GM23338 (cell line): ENCODE results near the gene KLHDC7B. TPM values are rescaled to one million over a fixed set of nuclear protein-coding genes. Genes with fewer than 3 reads are reported as not detected.
A peak's percentile ranks its signal among the peaks of the same experiment; 100 is the strongest.

ENCODE experiments used
- ATAC-seq: fragments of 200-7000 bp; cut with Tn5 transposase; 3 replicates; pipeline ENCODE4 v1.9.1; 2020
- DNase-seq: peaks from one replicate; pipeline ENCODE4 v3.0.0-alpha.2; 2015; ENCODE audit warnings: low spot score
- H2AFZ ChIP-seq: fragments of 200-600 bp; sonication (generic); 2 replicates; pipeline ENCODE4 v1.8.0; 2016; ENCODE audit warnings: antibody characterized with exemption, mild to moderate bottlenecking, moderate library complexity
- H3F3A ChIP-seq: fragments of 200-600 bp; sonication (generic); replicated peaks from 2 replicates; pipeline ENCODE4 v1.8.0; 2017; ENCODE audit warnings: antibody characterized with exemption, mixed run types, low read depth
- H3K27ac ChIP-seq: fragments of 200-600 bp; sonication (generic); 2 replicates; pipeline ENCODE4 v1.6.1; 2016; ENCODE audit warnings: low read depth
- H3K27me3 ChIP-seq: fragments of 200-600 bp; sonication (generic); 2 replicates; pipeline ENCODE4 v1.8.0; 2016; ENCODE audit warnings: mild to moderate bottlenecking, mixed run types, moderate library complexity; ENCODE audit not compliant: insufficient read depth
- H3K36me3 ChIP-seq: fragments of 200-600 bp; sonication (generic); 2 replicates; pipeline ENCODE4 v1.8.0; 2016; ENCODE audit warnings: mild to moderate bottlenecking; ENCODE audit not compliant: insufficient read depth
- H3K4me1 ChIP-seq: fragments of 200-600 bp; sonication (generic); 2 replicates; pipeline ENCODE4 v1.8.0; 2016; ENCODE audit warnings: mild to moderate bottlenecking, moderate library complexity; ENCODE audit not compliant: insufficient read depth
- H3K4me2 ChIP-seq: fragments of 200-600 bp; sonication (generic); 2 replicates; pipeline ENCODE4 v1.7.1; 2017; ENCODE audit warnings: mixed run types
- H3K4me3 ChIP-seq: fragments of 200-600 bp; sonication (generic); 2 replicates; pipeline ENCODE4 v1.6.1; 2016; ENCODE audit warnings: mixed run types
- H3K79me2 ChIP-seq: fragments of 200-600 bp; sonication (generic); replicated peaks from 2 replicates; pipeline ENCODE4 v1.8.0; 2017; ENCODE audit warnings: mild to moderate bottlenecking; ENCODE audit not compliant: insufficient read depth
- H3K9me2 ChIP-seq: fragments of 200-600 bp; sonication (generic); 2 replicates; pipeline ENCODE4 v1.8.0; 2017; ENCODE audit not compliant: insufficient read depth
- H4K20me1 ChIP-seq: fragments of 200-600 bp; sonication (generic); replicated peaks from 2 replicates; pipeline ENCODE4 v1.8.0; 2017; ENCODE audit warnings: mild to moderate bottlenecking; ENCODE audit not compliant: insufficient read depth
- H3K27ac Mint-ChIP-seq: 2 replicates; pipeline ENCODE4 v1.8.0; 2020; ENCODE audit warnings: inconsistent platforms, mild to moderate bottlenecking, moderate library complexity, mixed read lengths
- H3K27me3 Mint-ChIP-seq: 3 replicates; pipeline ENCODE4 v1.8.0; 2022; ENCODE audit warnings: low read depth, mild to moderate bottlenecking, moderate library complexity, mixed read lengths, inconsistent platforms; ENCODE audit not compliant: insufficient read depth, poor library complexity
- H3K36me3 Mint-ChIP-seq: 3 replicates; pipeline ENCODE4 v1.8.0; 2021; ENCODE audit warnings: low read depth, mild to moderate bottlenecking, inconsistent platforms, moderate library complexity, mixed read lengths
- H3K4me1 Mint-ChIP-seq: 3 replicates; pipeline ENCODE4 v1.8.0; 2020; ENCODE audit warnings: mild to moderate bottlenecking, inconsistent platforms, mixed read lengths
- H3K4me3 Mint-ChIP-seq: 3 replicates; pipeline ENCODE4 v1.8.0; 2021; ENCODE audit warnings: moderate library complexity, mild to moderate bottlenecking, inconsistent platforms, mixed read lengths
- H3K9me3 Mint-ChIP-seq: 3 replicates; pipeline ENCODE4 v1.8.0; 2020; ENCODE audit warnings: moderate library complexity, mild to moderate bottlenecking, inconsistent platforms, mixed read lengths
- CTCF ChIP-seq, 2 experiments: fragments of 200-600 bp in 1 of 2; sonication (generic) in 1 of 2; conservative IDR thresholded peaks; 2 replicates each; pipeline versions ENCODE4 v1.5.1 to v1.6.1; 2016 to 2017; ENCODE audit warnings: antibody characterized with exemption in 2 of 2, low read depth in 2 of 2, mild to moderate bottlenecking in 2 of 2, moderate library complexity in 1 of 2
- NANOG ChIP-seq: IDR thresholded peaks from 2 replicates; pipeline ENCODE4 v1.6.1; 2016; ENCODE audit warnings: antibody characterized with exemption, borderline replicate concordance
- STAT1 ChIP-seq: IDR thresholded peaks from one replicate; pipeline ENCODE4 v1.6.1; 2016; ENCODE audit warnings: antibody characterized with exemption; ENCODE audit not compliant: unreplicated experiment
- polyA plus RNA-seq: library from polyadenylated mRNA; unstranded; fragments of >200 nt; fragmentation: Nextera tagmentation; extraction: Ambion mirVana; gene quantifications from 2 replicates; pipeline ENCODE4 v1.2.1, GENCODE V29; 2016
- total RNA-seq: library from RNA; depleted of rRNA; stranded (reverse); fragments of >200 nt; shearing (Covaris generic); gene quantifications from 2 replicates; pipeline ENCODE4 v1.2.3, GENCODE V29; 2014
- TF ChIP-seq, protein P1 (sequence below): fragments of 250-450 bp; sonication (Bioruptor Pico); IDR thresholded peaks from 2 replicates; pipeline ENCODE4 v1.5.0; 2020; ENCODE audit warnings: mild to moderate bottlenecking, moderate library complexity
- TF ChIP-seq, protein P2 (sequence below): IDR thresholded peaks from one replicate; pipeline ENCODE4 v1.6.1; 2018; ENCODE audit warnings: antibody characterized with exemption; ENCODE audit not compliant: unreplicated experiment

The KLHDC7B gene
- total and polyA plus RNA-seq, 2 experiments from 2014 or later = not detected

- ATAC-seq (peak; percentile 96), DNase-seq (peak; percentile 91)
- H3K27ac ChIP-seq = no peak overlapping the region
- peaks cover 3% of the 10 kb centered on the region; the same call in 2 of the 3 replicates for H3K4me1 Mint-ChIP-seq
- H2AFZ ChIP-seq = no peak overlapping the region
- H3K27ac Mint-ChIP-seq = no peak overlapping the region
- H3K36me3 Mint-ChIP-seq = no peaks in the 10 kb centered on the region; the same call in 2 of the 3 replicates
- peaks cover 22% of the 10 kb centered on the region for H3K27me3 Mint-ChIP-seq
- H4K20me1 ChIP-seq = no peaks in the 10 kb centered on the region
- H3K4me2 ChIP-seq = no peak overlapping the region
- peaks cover 5% of the 10 kb centered on the region; the same call in 1 of the 2 replicates for H3F3A ChIP-seq
- H3K79me2 ChIP-seq = no peaks in the 10 kb centered on the region
- H3K4me1 ChIP-seq = no peaks in the 10 kb centered on the region
- H3K4me3 Mint-ChIP-seq = no peak overlapping the region
- no peaks in the 10 kb centered on the region for H3K9me3 Mint-ChIP-seq
- H3K9me2 ChIP-seq = no peaks in the 10 kb centered on the region
- TF ChIP-seq, protein P1, sequence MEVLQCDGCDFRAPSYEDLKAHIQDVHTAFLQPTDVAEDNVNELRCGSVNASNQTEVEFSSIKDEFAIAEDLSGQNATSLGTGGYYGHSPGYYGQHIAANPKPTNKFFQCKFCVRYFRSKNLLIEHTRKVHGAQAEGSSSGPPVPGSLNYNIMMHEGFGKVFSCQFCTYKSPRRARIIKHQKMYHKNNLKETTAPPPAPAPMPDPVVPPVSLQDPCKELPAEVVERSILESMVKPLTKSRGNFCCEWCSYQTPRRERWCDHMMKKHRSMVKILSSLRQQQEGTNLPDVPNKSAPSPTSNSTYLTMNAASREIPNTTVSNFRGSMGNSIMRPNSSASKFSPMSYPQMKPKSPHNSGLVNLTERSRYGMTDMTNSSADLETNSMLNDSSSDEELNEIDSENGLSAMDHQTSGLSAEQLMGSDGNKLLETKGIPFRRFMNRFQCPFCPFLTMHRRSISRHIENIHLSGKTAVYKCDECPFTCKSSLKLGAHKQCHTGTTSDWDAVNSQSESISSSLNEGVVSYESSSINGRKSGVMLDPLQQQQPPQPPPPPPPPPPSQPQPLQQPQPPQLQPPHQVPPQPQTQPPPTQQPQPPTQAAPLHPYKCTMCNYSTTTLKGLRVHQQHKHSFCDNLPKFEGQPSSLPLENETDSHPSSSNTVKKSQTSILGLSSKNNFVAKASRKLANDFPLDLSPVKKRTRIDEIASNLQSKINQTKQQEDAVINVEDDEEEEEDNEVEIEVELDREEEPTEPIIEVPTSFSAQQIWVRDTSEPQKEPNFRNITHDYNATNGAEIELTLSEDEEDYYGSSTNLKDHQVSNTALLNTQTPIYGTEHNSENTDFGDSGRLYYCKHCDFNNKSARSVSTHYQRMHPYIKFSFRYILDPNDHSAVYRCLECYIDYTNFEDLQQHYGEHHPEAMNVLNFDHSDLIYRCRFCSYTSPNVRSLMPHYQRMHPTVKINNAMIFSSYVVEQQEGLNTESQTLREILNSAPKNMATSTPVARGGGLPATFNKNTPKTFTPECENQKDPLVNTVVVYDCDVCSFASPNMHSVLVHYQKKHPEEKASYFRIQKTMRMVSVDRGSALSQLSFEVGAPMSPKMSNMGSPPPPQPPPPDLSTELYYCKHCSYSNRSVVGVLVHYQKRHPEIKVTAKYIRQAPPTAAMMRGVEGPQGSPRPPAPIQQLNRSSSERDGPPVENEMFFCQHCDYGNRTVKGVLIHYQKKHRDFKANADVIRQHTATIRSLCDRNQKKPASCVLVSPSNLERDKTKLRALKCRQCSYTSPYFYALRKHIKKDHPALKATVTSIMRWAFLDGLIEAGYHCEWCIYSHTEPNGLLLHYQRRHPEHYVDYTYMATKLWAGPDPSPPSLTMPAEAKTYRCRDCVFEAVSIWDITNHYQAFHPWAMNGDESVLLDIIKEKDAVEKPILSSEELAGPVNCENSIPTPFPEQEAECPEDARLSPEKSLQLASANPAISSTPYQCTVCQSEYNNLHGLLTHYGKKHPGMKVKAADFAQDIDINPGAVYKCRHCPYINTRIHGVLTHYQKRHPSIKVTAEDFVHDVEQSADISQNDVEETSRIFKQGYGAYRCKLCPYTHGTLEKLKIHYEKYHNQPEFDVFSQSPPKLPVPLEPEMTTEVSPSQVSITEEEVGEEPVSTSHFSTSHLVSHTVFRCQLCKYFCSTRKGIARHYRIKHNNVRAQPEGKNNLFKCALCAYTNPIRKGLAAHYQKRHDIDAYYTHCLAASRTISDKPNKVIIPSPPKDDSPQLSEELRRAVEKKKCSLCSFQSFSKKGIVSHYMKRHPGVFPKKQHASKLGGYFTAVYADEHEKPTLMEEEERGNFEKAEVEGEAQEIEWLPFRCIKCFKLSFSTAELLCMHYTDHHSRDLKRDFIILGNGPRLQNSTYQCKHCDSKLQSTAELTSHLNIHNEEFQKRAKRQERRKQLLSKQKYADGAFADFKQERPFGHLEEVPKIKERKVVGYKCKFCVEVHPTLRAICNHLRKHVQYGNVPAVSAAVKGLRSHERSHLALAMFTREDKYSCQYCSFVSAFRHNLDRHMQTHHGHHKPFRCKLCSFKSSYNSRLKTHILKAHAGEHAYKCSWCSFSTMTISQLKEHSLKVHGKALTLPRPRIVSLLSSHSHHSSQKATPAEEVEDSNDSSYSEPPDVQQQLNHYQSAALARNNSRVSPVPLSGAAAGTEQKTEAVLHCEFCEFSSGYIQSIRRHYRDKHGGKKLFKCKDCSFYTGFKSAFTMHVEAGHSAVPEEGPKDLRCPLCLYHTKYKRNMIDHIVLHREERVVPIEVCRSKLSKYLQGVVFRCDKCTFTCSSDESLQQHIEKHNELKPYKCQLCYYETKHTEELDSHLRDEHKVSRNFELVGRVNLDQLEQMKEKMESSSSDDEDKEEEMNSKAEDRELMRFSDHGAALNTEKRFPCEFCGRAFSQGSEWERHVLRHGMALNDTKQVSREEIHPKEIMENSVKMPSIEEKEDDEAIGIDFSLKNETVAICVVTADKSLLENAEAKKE (CRISPR knock-in tag) = no peak
- TF ChIP-seq NANOG (no peak), CTCF (conservative IDR thresholded peaks at IDR 0.05; ENCODE audit: low read depth in 2 of 2) (peak; percentile 79 to 86), STAT1 (no peak)
- TF ChIP-seq, protein P2, sequence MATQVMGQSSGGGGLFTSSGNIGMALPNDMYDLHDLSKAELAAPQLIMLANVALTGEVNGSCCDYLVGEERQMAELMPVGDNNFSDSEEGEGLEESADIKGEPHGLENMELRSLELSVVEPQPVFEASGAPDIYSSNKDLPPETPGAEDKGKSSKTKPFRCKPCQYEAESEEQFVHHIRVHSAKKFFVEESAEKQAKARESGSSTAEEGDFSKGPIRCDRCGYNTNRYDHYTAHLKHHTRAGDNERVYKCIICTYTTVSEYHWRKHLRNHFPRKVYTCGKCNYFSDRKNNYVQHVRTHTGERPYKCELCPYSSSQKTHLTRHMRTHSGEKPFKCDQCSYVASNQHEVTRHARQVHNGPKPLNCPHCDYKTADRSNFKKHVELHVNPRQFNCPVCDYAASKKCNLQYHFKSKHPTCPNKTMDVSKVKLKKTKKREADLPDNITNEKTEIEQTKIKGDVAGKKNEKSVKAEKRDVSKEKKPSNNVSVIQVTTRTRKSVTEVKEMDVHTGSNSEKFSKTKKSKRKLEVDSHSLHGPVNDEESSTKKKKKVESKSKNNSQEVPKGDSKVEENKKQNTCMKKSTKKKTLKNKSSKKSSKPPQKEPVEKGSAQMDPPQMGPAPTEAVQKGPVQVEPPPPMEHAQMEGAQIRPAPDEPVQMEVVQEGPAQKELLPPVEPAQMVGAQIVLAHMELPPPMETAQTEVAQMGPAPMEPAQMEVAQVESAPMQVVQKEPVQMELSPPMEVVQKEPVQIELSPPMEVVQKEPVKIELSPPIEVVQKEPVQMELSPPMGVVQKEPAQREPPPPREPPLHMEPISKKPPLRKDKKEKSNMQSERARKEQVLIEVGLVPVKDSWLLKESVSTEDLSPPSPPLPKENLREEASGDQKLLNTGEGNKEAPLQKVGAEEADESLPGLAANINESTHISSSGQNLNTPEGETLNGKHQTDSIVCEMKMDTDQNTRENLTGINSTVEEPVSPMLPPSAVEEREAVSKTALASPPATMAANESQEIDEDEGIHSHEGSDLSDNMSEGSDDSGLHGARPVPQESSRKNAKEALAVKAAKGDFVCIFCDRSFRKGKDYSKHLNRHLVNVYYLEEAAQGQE = peak; percentile 62
- no peak overlapping the region for H3K4me3 ChIP-seq
- H3K36me3 ChIP-seq = no peaks in the 10 kb centered on the region
- H3K27me3 ChIP-seq = no peaks in the 10 kb centered on the region
These were observed 47.3 kb upstream of the KLHDC7B start for GRCh38 chr22:50498322-50498890.
